Inflammatory macrophage (primary cell): Measurements from ENCODE around the gene GPR89B.
"Not testable (repeated sequence)": the region's sequence is repeated elsewhere in the genome, so short reads cannot be mapped to it uniquely, and the experiment has no call there.

Experiments
- DNase-seq, 2 donors: peaks; one replicate each; pipeline ENCODE4 v3.0.0-alpha.2; 2020 to 2022
- total RNA-seq, 18 experiments: gene quantifications; one replicate each; lab custom pipeline; 2026; ENCODE audit warnings: mixed read lengths in 6 of 18, inconsistent platforms in 2 of 18; lab: John Stamatoyannopoulos, UW

GPR89B gene
- total RNA-seq, result 2.1 to 5.4 (median 3.7) reads per million in 18 experiments

GRCh38 chr1:147928236-147929132 lies at the start of gene GPR89B:
GPR89B (plus strand) TSS chr1:147928420; CDS start chr1:147928537, 117 bp downstream.
- peak; percentile 88 to 92 for DNase-seq

GRCh38 chr1:147879911-147880310 lies 48.3 kb upstream of the GPR89B start:
- no peak for DNase-seq

- DNase-seq, result no peak
These were observed 45.7 kb upstream of the GPR89B start for GRCh38 chr1:147882535-147882934.

GRCh38 chr1:147890177-147890790 lies 37.9 kb upstream of the GPR89B start:
- peak; percentile 63 to 80 for DNase-seq

- no peak for DNase-seq
These were observed 37.1 kb upstream of the GPR89B start for GRCh38 chr1:147891088-147891487.

GRCh38 chr1:147892216-147892615 lies 36.0 kb upstream of the GPR89B start:
- DNase-seq, result peak in 1 of 2 donors; percentile 16

GRCh38 chr1:147892731-147893214 lies 35.4 kb upstream of the GPR89B start:
- peak; percentile 52 to 59 for DNase-seq

- DNase-seq, result no peak
These were observed 33.1 kb upstream of the GPR89B start for GRCh38 chr1:147895123-147895522.

GRCh38 chr1:147897029-147897752 lies 31.0 kb upstream of the GPR89B start:
- DNase-seq, result no peak

GRCh38 chr1:147897789-147898188 lies 30.4 kb upstream of the GPR89B start:
- DNase-seq, result no peak

- no peak for DNase-seq
These were observed 25.9 kb upstream of the GPR89B start, which contains the start of gene GJA8 for GRCh38 chr1:147902253-147902845. GJA8 (plus strand) TSS chr1:147902795; CDS start chr1:147907956, 5,161 bp downstream.

- DNase-seq, result no peak
These were observed 23.5 kb upstream of the GPR89B start for GRCh38 chr1:147904726-147905125.

GRCh38 chr1:147907786-147908509 lies 20.3 kb upstream of the GPR89B start:
- no peak for DNase-seq

- DNase-seq, result no peak
These were observed 15.7 kb upstream of the GPR89B start for GRCh38 chr1:147912553-147912952.

- no peak for DNase-seq
These were observed 14.8 kb upstream of the GPR89B start for GRCh38 chr1:147913362-147913942.

GRCh38 chr1:147919896-147920295 lies 8.3 kb upstream of the GPR89B start:
- DNase-seq, result peak; percentile 20 to 37

GRCh38 chr1:147924813-147925212 lies 3.4 kb upstream of the GPR89B start:
- no peak for DNase-seq

- DNase-seq, result not testable (repeated sequence)
These were observed 1.0 kb upstream of the GPR89B start for GRCh38 chr1:147927215-147927614.

GRCh38 chr1:147927689-147928088 lies 531 bp upstream of the GPR89B start:
- DNase-seq, result not testable (repeated sequence)

GRCh38 chr1:147931137-147931536 lies 2.9 kb downstream of the GPR89B start:
- not testable (repeated sequence) for DNase-seq

- not testable (repeated sequence) for DNase-seq
These were observed 7.1 kb downstream of the GPR89B start for GRCh38 chr1:147935296-147935695.
